ENCODE results near the gene CATSPER1. TPM values are rescaled to one million over a fixed set of nuclear protein-coding genes. Genes with fewer than 3 reads are reported as not detected.
A peak's percentile ranks its signal among the peaks of the same experiment; 100 is the strongest.

Gene CATSPER1
- total RNA-seq (not detected), polyA plus RNA-seq (0.35 TPM)

- Histone ChIP-seq H3K36me3 (ENCODE audit: insufficient read depth) (no peaks in the 10 kb centered on the region), H3K27ac (ENCODE audit: low read depth) (no peak within 1 kb of the TSS), H3K4me1 (ENCODE audit: insufficient read depth) (no peaks in the 10 kb centered on the region), H3K4me3 (ENCODE audit: low read depth, low read length) (no peak within 1 kb of the TSS)
- no peak for DNase-seq (ENCODE audit: extremely low spot score)
- 90% methylated on average over 18 of the region's 18 CpGs for WGBS
Measured at GRCh38 chr11:66026017-66026529, at the start of gene CATSPER1. CATSPER1 (minus strand) TSS chr11:66026479; CDS start chr11:66026379, 100 bp downstream.

GRCh38 chr11:66075273-66075672 lies 49.0 kb upstream of the CATSPER1 start:
- 98% methylated on average over 4 of the region's 4 CpGs for WGBS
- Histone ChIP-seq H3K4me3 (ENCODE audit: low read depth, low read length) (no peak overlapping the region), H3K36me3 (ENCODE audit: insufficient read depth) (no peaks in the 10 kb centered on the region), H3K4me1 (ENCODE audit: insufficient read depth) (no peaks in the 10 kb centered on the region), H3K27ac (ENCODE audit: low read depth) (no peak overlapping the region)
- no peak for DNase-seq (ENCODE audit: extremely low spot score)

GRCh38 chr11:66073669-66074068 lies 47.4 kb upstream of the CATSPER1 start:
- H3K4me3 ChIP-seq (ENCODE audit: low read depth, low read length), result no peak overlapping the region
- DNase-seq (ENCODE audit: extremely low spot score), result no peak
- 97% methylated on average over 1 of the region's 1 CpG for WGBS
- H3K27ac ChIP-seq (ENCODE audit: low read depth), result no peak overlapping the region
- no peaks in the 10 kb centered on the region for H3K36me3 ChIP-seq (ENCODE audit: insufficient read depth)
- no peaks in the 10 kb centered on the region for H3K4me1 ChIP-seq (ENCODE audit: insufficient read depth)

DNA sequence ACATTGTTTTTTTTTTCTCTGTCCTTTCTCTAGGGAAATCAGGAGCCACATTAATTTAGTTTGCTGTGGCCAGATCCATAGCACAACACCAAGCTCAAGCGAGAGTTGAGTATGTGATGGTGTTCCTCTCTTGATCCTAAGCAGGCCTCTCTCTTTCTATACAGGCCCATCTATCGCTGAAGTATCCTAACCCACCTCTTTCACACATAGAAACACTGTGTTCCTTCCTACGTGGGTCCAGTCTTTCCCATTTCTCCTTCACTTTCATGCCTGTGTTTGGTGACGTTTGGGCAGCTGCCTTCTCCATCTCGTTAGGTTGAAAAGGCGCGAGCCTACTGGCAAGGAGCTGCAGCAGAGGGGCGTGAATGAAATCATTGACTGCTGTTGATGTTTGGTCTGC lies 46.2 kb upstream of the CATSPER1 start:
- DNase-seq (ENCODE audit: extremely low spot score), result no peak
- H3K4me1 ChIP-seq (ENCODE audit: insufficient read depth), result no peaks in the 10 kb centered on the region
- WGBS, result 80% methylated on average over 8 of the region's 8 CpGs
- H3K27ac ChIP-seq (ENCODE audit: low read depth), result no peak overlapping the region
- H3K4me3 ChIP-seq (ENCODE audit: low read depth, low read length), result no peak overlapping the region
- H3K36me3 ChIP-seq (ENCODE audit: insufficient read depth), result no peaks in the 10 kb centered on the region

- Histone ChIP-seq H3K36me3 (ENCODE audit: insufficient read depth) (no peaks in the 10 kb centered on the region), H3K27ac (ENCODE audit: low read depth) (no peak overlapping the region), H3K4me3 (ENCODE audit: low read depth, low read length) (no peak overlapping the region), H3K4me1 (ENCODE audit: insufficient read depth) (no peaks in the 10 kb centered on the region)
- WGBS, result 92% methylated on average over 3 of the region's 3 CpGs
- DNase-seq (ENCODE audit: extremely low spot score), result no peak
Measured at GRCh38 chr11:66072081-66072480, 45.8 kb upstream of the CATSPER1 start.

- 21% methylated on average over 2 of the region's 2 CpGs for WGBS
- H3K4me1 ChIP-seq (ENCODE audit: insufficient read depth), result no peaks in the 10 kb centered on the region
- no peak overlapping the region for H3K27ac ChIP-seq (ENCODE audit: low read depth)
- H3K36me3 ChIP-seq (ENCODE audit: insufficient read depth), result no peaks in the 10 kb centered on the region
- peak overlapping the region; percentile 92 for H3K4me3 ChIP-seq (ENCODE audit: low read depth, low read length)
- DNase-seq (ENCODE audit: extremely low spot score), result no peak
Measured at GRCh38 chr11:66071381-66071801, 45.1 kb upstream of the CATSPER1 start.

- no peaks in the 10 kb centered on the region for H3K36me3 ChIP-seq (ENCODE audit: insufficient read depth)
- peak overlapping the region; percentile 92 for H3K4me3 ChIP-seq (ENCODE audit: low read depth, low read length)
- no peaks in the 10 kb centered on the region for H3K4me1 ChIP-seq (ENCODE audit: insufficient read depth)
- no peak for DNase-seq (ENCODE audit: extremely low spot score)
- peak overlapping the region; percentile 85 for H3K27ac ChIP-seq (ENCODE audit: low read depth)
- 1% methylated on average over 59 of the region's 60 CpGs for WGBS
Measured at GRCh38 chr11:66070604-66071380, 44.5 kb upstream of the CATSPER1 start.

- DNase-seq (ENCODE audit: extremely low spot score), result no peak
Measured at GRCh38 chr11:66069715-66070603, 43.7 kb upstream of the CATSPER1 start, which contains the start of gene PACS1. PACS1 (plus strand) TSS chr11:66070272; CDS start chr11:66070487, 215 bp downstream.

DNA sequence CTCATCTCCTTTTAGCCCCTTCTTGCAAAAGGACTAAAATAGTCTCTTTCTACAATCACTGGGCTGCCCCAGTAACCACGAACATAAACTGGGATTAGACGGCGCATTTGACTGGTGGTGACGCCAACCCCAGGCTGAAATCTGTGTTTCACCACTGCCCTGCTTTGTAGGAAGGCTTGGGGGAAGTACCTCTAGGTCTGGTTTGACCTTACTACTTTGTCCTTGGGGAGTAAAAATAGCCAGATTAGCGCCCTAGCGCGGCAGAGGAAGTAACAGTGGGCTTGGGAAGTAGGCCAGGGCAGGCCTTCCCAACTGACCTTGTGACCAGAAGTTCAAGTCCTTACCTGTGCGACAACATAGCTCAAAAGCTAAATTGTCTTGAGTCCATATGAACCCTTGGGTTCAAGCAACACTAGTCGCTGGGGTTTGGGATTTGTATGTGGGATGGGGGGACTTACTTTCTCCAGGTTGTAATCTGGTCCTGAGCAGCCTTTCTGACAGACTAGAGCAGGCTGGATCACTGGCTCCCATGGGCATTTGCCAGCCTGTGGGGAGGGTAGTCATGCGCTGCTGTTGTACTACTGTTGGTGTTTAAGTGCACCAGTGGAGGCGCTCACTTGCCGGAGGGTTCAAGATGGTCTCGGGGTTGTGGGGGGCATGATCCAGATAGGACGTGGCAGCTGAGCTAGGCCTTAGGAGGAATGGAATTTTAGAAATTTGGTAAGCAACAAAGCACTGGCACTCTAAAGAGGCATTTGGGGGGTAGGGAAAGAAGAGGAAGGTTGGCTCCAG lies 42.8 kb upstream of the CATSPER1 start:
- Histone ChIP-seq H3K4me1 (ENCODE audit: insufficient read depth) (no peaks in the 10 kb centered on the region), H3K4me3 (ENCODE audit: low read depth, low read length) (peak overlapping the region; percentile 92), H3K27ac (ENCODE audit: low read depth) (peak overlapping the region; percentile 92), H3K36me3 (ENCODE audit: insufficient read depth) (no peaks in the 10 kb centered on the region)
- WGBS, result 41% methylated on average over 14 of the region's 14 CpGs
- no peak for DNase-seq (ENCODE audit: extremely low spot score)

More at GRCh38 chr11:66069715-66070603, 43.7 kb upstream of the CATSPER1 start, which contains the start of gene PACS1:
- H3K36me3 ChIP-seq (ENCODE audit: insufficient read depth), result no peaks in the 10 kb centered on the region
- H3K27ac ChIP-seq (ENCODE audit: low read depth), result peak within 1 kb of the TSS; percentile 92
- WGBS, result under 1% methylated on average over 119 of the region's 120 CpGs
- H3K4me3 ChIP-seq (ENCODE audit: low read depth, low read length), result peak within 1 kb of the TSS; percentile 92
- H3K4me1 ChIP-seq (ENCODE audit: insufficient read depth), result no peaks in the 10 kb centered on the region

GRCh38 chr11:66068154-66068821 lies 42.0 kb upstream of the CATSPER1 start:
- no peak for DNase-seq (ENCODE audit: extremely low spot score)
- no peak overlapping the region for H3K27ac ChIP-seq (ENCODE audit: low read depth)
- WGBS, result 51% methylated on average over 17 of the region's 17 CpGs
- peaks cover 2% of the 10 kb centered on the region for H3K36me3 ChIP-seq (ENCODE audit: insufficient read depth)
- no peak overlapping the region for H3K4me3 ChIP-seq (ENCODE audit: low read depth, low read length)
- H3K4me1 ChIP-seq (ENCODE audit: insufficient read depth), result no peaks in the 10 kb centered on the region

DNA sequence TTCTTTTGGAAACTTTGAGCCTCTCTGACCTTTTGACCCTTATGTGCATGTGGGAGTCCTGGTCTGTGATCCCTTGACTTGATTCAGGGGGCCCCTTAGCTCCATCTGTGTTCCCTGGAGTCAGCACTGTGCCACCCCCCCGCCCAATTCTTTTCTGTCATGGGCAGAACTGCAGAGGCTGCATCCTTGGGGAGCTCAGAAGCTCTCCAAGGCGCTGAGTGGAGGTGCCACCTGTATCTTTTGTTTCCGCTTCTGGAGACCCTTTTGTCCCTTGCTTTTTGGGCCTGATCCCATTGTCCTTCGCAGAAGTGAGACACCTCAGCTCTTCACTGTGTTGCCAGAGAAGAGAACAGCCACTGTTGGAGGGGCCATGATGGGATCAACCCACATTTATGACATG lies 41.4 kb upstream of the CATSPER1 start:
- Histone ChIP-seq H3K4me3 (ENCODE audit: low read depth, low read length) (no peak overlapping the region), H3K4me1 (ENCODE audit: insufficient read depth) (no peaks in the 10 kb centered on the region), H3K36me3 (ENCODE audit: insufficient read depth) (peaks cover 2% of the 10 kb centered on the region), H3K27ac (ENCODE audit: low read depth) (no peak overlapping the region)
- WGBS, result 96% methylated on average over 4 of the region's 4 CpGs
- no peak for DNase-seq (ENCODE audit: extremely low spot score)

DNA sequence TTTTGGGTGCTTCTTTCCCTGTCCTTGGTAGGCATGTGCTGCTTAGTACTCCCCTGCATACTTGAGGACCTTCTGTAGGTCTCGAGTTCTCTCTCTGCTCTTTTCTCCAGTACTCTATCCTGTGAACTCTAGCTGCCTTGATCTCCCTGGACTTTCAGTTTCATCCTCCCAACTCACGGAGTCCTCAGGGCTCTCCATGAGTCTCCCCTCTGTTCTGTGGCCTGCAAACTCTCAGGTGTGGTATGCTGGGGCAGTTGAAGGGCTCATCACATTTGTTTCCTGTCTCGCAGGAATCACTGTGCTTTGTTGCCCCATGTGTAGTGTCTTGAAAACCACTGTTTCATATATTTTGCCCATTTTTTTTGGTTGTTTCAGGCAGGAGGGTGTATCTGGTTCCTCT lies 40.5 kb upstream of the CATSPER1 start:
- H3K36me3 ChIP-seq (ENCODE audit: insufficient read depth), result peaks cover 2% of the 10 kb centered on the region
- no peak for DNase-seq (ENCODE audit: extremely low spot score)
- H3K4me3 ChIP-seq (ENCODE audit: low read depth, low read length), result no peak overlapping the region
- no peak overlapping the region for H3K27ac ChIP-seq (ENCODE audit: low read depth)
- WGBS, result 90% methylated on average over 3 of the region's 3 CpGs
- H3K4me1 ChIP-seq (ENCODE audit: insufficient read depth), result no peaks in the 10 kb centered on the region
